Neural progenitor cell (in vitro differentiated cells): Measurements from ENCODE around the gene BEX5. TPM values are rescaled to one million over a fixed set of nuclear protein-coding genes. Genes with fewer than 3 reads are reported as not detected.
"Not testable (repeated sequence)": the region's sequence is repeated elsewhere in the genome, so short reads cannot be mapped to it uniquely, and the experiment has no call there.

ENCODE experiments used
- DNase-seq: peaks from one replicate; pipeline ENCODE4 v3.0.0-alpha.2; 2016; ENCODE audit warnings: low spot score
- H2AFZ ChIP-seq: fragments of 200-600 bp; sonication (generic); replicated peaks from 2 replicates; pipeline ENCODE4 v1.6.1; 2016; ENCODE audit warnings: antibody characterized with exemption
- H3F3A ChIP-seq: fragments of 200-600 bp; sonication (generic); 2 replicates; pipeline ENCODE4 v1.6.1; 2016; ENCODE audit warnings: antibody characterized with exemption, low read depth
- H3K27ac ChIP-seq: fragments of 200-600 bp; sonication (generic); 2 replicates; pipeline ENCODE4 v1.5.1; 2016; ENCODE audit warnings: mild to moderate bottlenecking
- H3K27me3 ChIP-seq: fragments of 200-600 bp; sonication (generic); 2 replicates; pipeline ENCODE4 v1.6.1; 2016; ENCODE audit warnings: mild to moderate bottlenecking, moderate library complexity
- H3K36me3 ChIP-seq: fragments of 200-600 bp; sonication (generic); 2 replicates; pipeline ENCODE4 v1.5.1; 2016
- H3K4me1 ChIP-seq: fragments of 200-600 bp; sonication (generic); 2 replicates; pipeline ENCODE4 v1.6.1; 2016; ENCODE audit warnings: mixed run types
- H3K4me2 ChIP-seq: fragments of 200-600 bp; sonication (generic); 2 replicates; pipeline ENCODE4 v1.6.1; 2016
- H3K4me3 ChIP-seq: fragments of 200-600 bp; sonication (generic); 2 replicates; pipeline ENCODE4 v1.5.1; 2016
- H3K79me2 ChIP-seq: fragments of 200-600 bp; sonication (generic); 2 replicates; pipeline ENCODE4 v1.6.1; 2016; ENCODE audit warnings: low read depth
- H3K9ac ChIP-seq: fragments of 200-600 bp; sonication (generic); 2 replicates; pipeline ENCODE4 v1.6.1; 2016
- H3K9me3 ChIP-seq: fragments of 200-600 bp; sonication (generic); 2 replicates; pipeline ENCODE4 v1.5.1; 2016; ENCODE audit warnings: low read depth
- H4K20me1 ChIP-seq: fragments of 200-600 bp; sonication (generic); 2 replicates; pipeline ENCODE4 v1.6.1; 2016; ENCODE audit warnings: low read depth
- H3K27ac Mint-ChIP-seq: 3 replicates; pipeline ENCODE4 v1.8.0; 2021; ENCODE audit warnings: mixed read lengths
- H3K27me3 Mint-ChIP-seq: 2 replicates; pipeline ENCODE4 v1.8.0; 2022; ENCODE audit warnings: low read depth, mild to moderate bottlenecking, inconsistent platforms, moderate library complexity, mixed read lengths; ENCODE audit not compliant: insufficient read depth
- H3K36me3 Mint-ChIP-seq: 3 replicates; pipeline ENCODE4 v1.8.0; 2021; ENCODE audit warnings: mixed read lengths
- H3K4me1 Mint-ChIP-seq: 3 replicates; pipeline ENCODE4 v1.8.0; 2021; ENCODE audit warnings: mixed read lengths
- H3K4me3 Mint-ChIP-seq: 3 replicates; pipeline ENCODE4 v1.8.0; 2021; ENCODE audit warnings: mild to moderate bottlenecking, moderate library complexity, mixed read lengths
- H3K9me3 Mint-ChIP-seq: 3 replicates; pipeline ENCODE4 v1.8.0; 2020; ENCODE audit warnings: mixed read lengths
- EZH2 ChIP-seq: fragments of 200-600 bp; sonication (generic); IDR thresholded peaks from 2 replicates; pipeline ENCODE4 v1.6.1; 2017; ENCODE audit warnings: antibody characterized with exemption, mild to moderate bottlenecking, moderate library complexity
- EZH2phosphoT487 ChIP-seq: fragments of 200-600 bp; sonication (generic); IDR thresholded peaks from 2 replicates; pipeline ENCODE4 v1.6.1; 2017; ENCODE audit warnings: antibody characterized with exemption
- total RNA-seq: library from RNA; depleted of rRNA; stranded (reverse); fragments of >200 nt; gene quantifications from 2 replicates; pipeline ENCODE4 v1.2.3, GENCODE V29; 2015; ENCODE audit warnings: low replicate concordance
- TF ChIP-seq, protein P1 (sequence below): fragments of 200-600 bp; sonication (generic); IDR thresholded peaks from 2 replicates; pipeline ENCODE4 v1.5.1; 2017; ENCODE audit warnings: antibody characterized with exemption, mild to moderate bottlenecking

BEX5 gene
- total RNA-seq, 1 donor from 2014 or later, result 3.8 TPM

DNA sequence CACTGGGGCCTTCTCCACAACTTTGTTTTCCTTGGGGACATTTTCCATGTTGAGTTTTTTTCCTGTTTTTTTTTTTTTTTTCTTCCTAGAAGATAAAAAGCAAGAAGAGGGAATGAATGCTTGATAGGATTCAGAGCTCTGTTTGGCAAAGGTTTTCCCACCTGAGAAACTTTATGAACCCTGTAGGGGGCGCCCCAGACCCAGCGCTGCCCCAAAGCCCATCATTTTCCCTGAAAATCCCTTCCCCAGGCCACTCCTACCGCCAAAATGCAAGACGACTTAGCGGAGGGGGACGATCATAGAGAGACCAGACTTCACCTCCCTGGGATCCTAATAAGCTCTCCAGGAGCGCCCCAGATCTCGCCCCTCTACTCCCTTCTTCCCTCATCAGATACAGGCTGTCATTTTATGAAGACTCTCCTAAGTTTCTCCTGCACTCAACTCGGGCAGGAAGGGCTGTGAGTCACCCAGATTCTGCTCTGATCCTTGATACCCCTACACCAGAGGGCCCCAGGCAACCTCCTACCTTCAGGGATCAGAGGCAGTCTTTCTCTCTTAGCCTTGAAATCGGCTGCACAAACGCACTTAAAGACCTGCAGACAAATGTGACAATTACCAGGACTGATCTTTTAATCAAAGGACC, 1.4 kb downstream of the BEX5 start:
- DNase-seq, result peak; percentile 31
- Mint-ChIP-seq H3K36me3 (no peaks in the 10 kb centered on the region), H3K4me1 (peaks cover 4% of the 10 kb centered on the region), H3K27me3 (peaks cover 3% of the 10 kb centered on the region), H3K4me3 (peak overlapping the region; percentile 96), H3K27ac (no peak overlapping the region), H3K9me3 (peaks cover 5% of the 10 kb centered on the region)
- H3K36me3 ChIP-seq, result no peaks in the 10 kb centered on the region
- H3K9me3 ChIP-seq, result peaks cover 18% of the 10 kb centered on the region
- no peak overlapping the region for H2AFZ ChIP-seq
- TF ChIP-seq, protein P1, sequence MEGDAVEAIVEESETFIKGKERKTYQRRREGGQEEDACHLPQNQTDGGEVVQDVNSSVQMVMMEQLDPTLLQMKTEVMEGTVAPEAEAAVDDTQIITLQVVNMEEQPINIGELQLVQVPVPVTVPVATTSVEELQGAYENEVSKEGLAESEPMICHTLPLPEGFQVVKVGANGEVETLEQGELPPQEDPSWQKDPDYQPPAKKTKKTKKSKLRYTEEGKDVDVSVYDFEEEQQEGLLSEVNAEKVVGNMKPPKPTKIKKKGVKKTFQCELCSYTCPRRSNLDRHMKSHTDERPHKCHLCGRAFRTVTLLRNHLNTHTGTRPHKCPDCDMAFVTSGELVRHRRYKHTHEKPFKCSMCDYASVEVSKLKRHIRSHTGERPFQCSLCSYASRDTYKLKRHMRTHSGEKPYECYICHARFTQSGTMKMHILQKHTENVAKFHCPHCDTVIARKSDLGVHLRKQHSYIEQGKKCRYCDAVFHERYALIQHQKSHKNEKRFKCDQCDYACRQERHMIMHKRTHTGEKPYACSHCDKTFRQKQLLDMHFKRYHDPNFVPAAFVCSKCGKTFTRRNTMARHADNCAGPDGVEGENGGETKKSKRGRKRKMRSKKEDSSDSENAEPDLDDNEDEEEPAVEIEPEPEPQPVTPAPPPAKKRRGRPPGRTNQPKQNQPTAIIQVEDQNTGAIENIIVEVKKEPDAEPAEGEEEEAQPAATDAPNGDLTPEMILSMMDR, result peak; percentile 46
- no peak for TF ChIP-seq EZH2phosphoT487
- H4K20me1 ChIP-seq, result no peaks in the 10 kb centered on the region
- no peaks in the 10 kb centered on the region for H3F3A ChIP-seq
- H3K4me2 ChIP-seq, result no peak overlapping the region
- H3K27me3 ChIP-seq, result no peaks in the 10 kb centered on the region
- peak overlapping the region; percentile 29 for H3K4me3 ChIP-seq
- no peaks in the 10 kb centered on the region for H3K4me1 ChIP-seq
- no peaks in the 10 kb centered on the region for H3K79me2 ChIP-seq
- H3K27ac ChIP-seq, result no peak overlapping the region
- no peak overlapping the region for H3K9ac ChIP-seq

GRCh38 chrX:102142274-102142673, 13.5 kb downstream of the BEX5 start, which contains the start of gene TCEAL6:
TCEAL6 (minus strand) TSS chrX:102142481.
- H3K27me3 ChIP-seq, H3K27ac Mint-ChIP-seq, H3K4me3 Mint-ChIP-seq, H3K27ac ChIP-seq, H3K4me1 ChIP-seq, H3F3A ChIP-seq, H3K9ac ChIP-seq, H3K27me3 Mint-ChIP-seq, H3K4me3 ChIP-seq, H3K4me2 ChIP-seq, H4K20me1 ChIP-seq, H3K36me3 Mint-ChIP-seq, H3K79me2 ChIP-seq, H3K9me3 Mint-ChIP-seq, H3K4me1 Mint-ChIP-seq, DNase-seq, H3K36me3 ChIP-seq, H2AFZ ChIP-seq: not testable (repeated sequence)
- H3K9me3 ChIP-seq, result peaks cover 25% of the 10 kb centered on the region

- H3K9me3 ChIP-seq, result peaks cover 23% of the 10 kb centered on the region
- not testable (repeated sequence) for H3K4me2 ChIP-seq, H3K27me3 Mint-ChIP-seq, DNase-seq, H3K36me3 ChIP-seq, H3K4me3 ChIP-seq, H3K27ac Mint-ChIP-seq, H3K9ac ChIP-seq, H3K4me1 ChIP-seq, H4K20me1 ChIP-seq, H3K9me3 Mint-ChIP-seq, H2AFZ ChIP-seq, H3K27ac ChIP-seq, H3K79me2 ChIP-seq, H3K36me3 Mint-ChIP-seq, H3K4me1 Mint-ChIP-seq, H3K27me3 ChIP-seq, H3K4me3 Mint-ChIP-seq, H3F3A ChIP-seq
Observed at GRCh38 chrX:102141631-102142030, 14.1 kb downstream of the BEX5 start.

DNA sequence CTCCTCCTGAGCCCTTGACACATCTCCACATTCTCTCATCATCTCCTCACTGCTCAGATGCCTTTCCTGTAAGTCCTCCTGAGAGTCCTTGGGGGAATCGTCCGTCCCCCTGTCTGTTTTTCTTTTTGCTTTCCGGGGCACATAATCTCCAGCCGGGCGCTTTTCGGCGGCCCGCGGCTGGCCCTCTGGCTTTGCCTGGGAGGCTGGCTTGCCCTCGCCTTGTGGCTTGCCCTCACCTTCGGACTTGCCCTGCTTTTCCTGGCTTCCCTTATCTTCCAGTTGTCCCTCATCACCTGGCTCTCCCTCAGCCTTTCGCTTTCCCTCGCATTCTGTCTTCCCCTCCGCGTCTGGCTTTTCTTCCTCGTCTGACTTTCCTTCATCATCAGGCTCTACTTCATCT, 14.9 kb downstream of the BEX5 start:
- not testable (repeated sequence) for H3K79me2 ChIP-seq, H3K4me2 ChIP-seq, H3K4me1 ChIP-seq, H3K36me3 Mint-ChIP-seq, H3K4me3 Mint-ChIP-seq, H3K27me3 Mint-ChIP-seq, H3K9me3 Mint-ChIP-seq, H3K9ac ChIP-seq, H3K4me1 Mint-ChIP-seq, H4K20me1 ChIP-seq, H3K4me3 ChIP-seq, H3K27ac ChIP-seq, H3F3A ChIP-seq, H2AFZ ChIP-seq, DNase-seq, H3K36me3 ChIP-seq, H3K27me3 ChIP-seq, H3K27ac Mint-ChIP-seq
- peaks cover 15% of the 10 kb centered on the region for H3K9me3 ChIP-seq

- Histone ChIP-seq H3K9ac (no peak overlapping the region), H3K4me1 (no peaks in the 10 kb centered on the region), H3K36me3 (no peaks in the 10 kb centered on the region), H3K4me3 (no peak overlapping the region), H3K4me2 (no peak overlapping the region), H2AFZ (no peak overlapping the region), H3K9me3 (peaks cover 12% of the 10 kb centered on the region), H4K20me1 (no peaks in the 10 kb centered on the region), H3K27ac (no peak overlapping the region), H3K27me3 (no peaks in the 10 kb centered on the region), H3F3A (no peaks in the 10 kb centered on the region), H3K79me2 (no peaks in the 10 kb centered on the region)
- no peaks in the 10 kb centered on the region for H3K27me3 Mint-ChIP-seq
- H3K9me3 Mint-ChIP-seq, result peaks cover 5% of the 10 kb centered on the region
- no peak overlapping the region for H3K27ac Mint-ChIP-seq
- no peaks in the 10 kb centered on the region for H3K4me1 Mint-ChIP-seq
- DNase-seq, result no peak
- TF ChIP-seq EZH2 (no peak), EZH2phosphoT487 (no peak)
- TF ChIP-seq, protein P1, result no peak
- no peaks in the 10 kb centered on the region for H3K36me3 Mint-ChIP-seq
- H3K4me3 Mint-ChIP-seq, result no peak overlapping the region
Observed at GRCh38 chrX:102138064-102138463, 17.7 kb downstream of the BEX5 start.
